Endothelial cell of umbilical vein (primary cell): ENCODE data around the gene CEP85L. TPM values are rescaled to one million over a fixed set of nuclear protein-coding genes. Genes with fewer than 3 reads are reported as not detected.
A peak's percentile ranks its signal among the peaks of the same experiment; 100 is the strongest.

Experiments
- BruUV-seq: library from RNA; stranded (reverse); fragments of 400-500 nt; replicated peaks from 2 replicates; lab custom pipeline; 2021; lab: Mats Ljungman, UMichigan
- CTCF ChIA-PET: fragments of 300-600, 350-600 bp; sonication (Branson Sonifier 250); formaldehyde crosslinking; loops from one replicate; lab custom pipeline; 2021; ENCODE audit warnings: antibody characterized with exemption, inconsistent platforms; lab: Charles Lee
- POLR2A ChIA-PET: fragments of 300-600, 350-600 bp; sonication (Branson Sonifier 250); formaldehyde crosslinking; loops from one replicate; lab custom pipeline; 2021; ENCODE audit warnings: antibody characterized with exemption, inconsistent platforms; lab: Charles Lee
- DNase-seq: peaks from one replicate; pipeline ENCODE4 v3.0.0-alpha.2; 2011; ENCODE audit warnings: low read depth, low spot score
- FAIRE-seq: peaks from 2 replicates; lab custom pipeline; 2011; peaks lifted over from hg19 to GRCh38; lab: Jason Lieb, UNC
- H2AFZ ChIP-seq: 2 replicates; pipeline ENCODE4 v1.6.0; 2012; ENCODE audit warnings: low read depth, low read length, control low read depth, inconsistent platforms
- H3K27ac ChIP-seq: 2 replicates; pipeline ENCODE4 v1.5.1; 2011; ENCODE audit warnings: low read depth, mild to moderate bottlenecking, control low read depth, low read length, moderate library complexity; ENCODE audit not compliant: insufficient read depth
- H3K27me3 ChIP-seq, 2 experiments: 2 replicates each; pipeline versions ENCODE4 v1.6.0 to v1.6.1; 2011; ENCODE audit warnings: low read length in 2 of 2, mixed read lengths in 1 of 2; ENCODE audit not compliant: control insufficient read depth in 2 of 2, insufficient read depth in 2 of 2
- H3K36me3 ChIP-seq, 2 experiments: 2 replicates in 1 of 2; 3 replicates in 1 of 2; pipeline ENCODE4 v1.5.1; 2011; ENCODE audit warnings: low read length in 2 of 2, mild to moderate bottlenecking in 1 of 2, moderate library complexity in 1 of 2; ENCODE audit not compliant: control insufficient read depth in 2 of 2, insufficient read depth in 2 of 2; ENCODE audit errors: extremely low read depth in 1 of 2
- H3K4me1 ChIP-seq: 3 replicates; pipeline ENCODE4 v1.5.1; 2011; ENCODE audit warnings: mild to moderate bottlenecking, low read length; ENCODE audit not compliant: control insufficient read depth, insufficient read depth; ENCODE audit errors: extremely low read depth
- H3K4me2 ChIP-seq: 2 replicates; pipeline ENCODE4 v1.6.1; 2011; ENCODE audit warnings: low read length, control low read depth, mixed read lengths; ENCODE audit not compliant: insufficient read depth
- H3K4me3 ChIP-seq, 3 experiments: fragments of 200-600 bp in 1 of 3; sonication (generic), shearing (Covaris generic) in 1 of 3; replicated peaks in 1 of 3; 2 replicates each; pipeline ENCODE4 v1.5.1; 2011 to 2016; ENCODE audit warnings: control low read depth in 3 of 3, low read length in 3 of 3, mild to moderate bottlenecking in 2 of 3, inconsistent platforms in 1 of 3, low read depth in 1 of 3, moderate library complexity in 1 of 3; ENCODE audit not compliant: insufficient read depth in 1 of 3
- H3K79me2 ChIP-seq: 2 replicates; pipeline ENCODE4 v1.6.0; 2012; ENCODE audit warnings: low read length, inconsistent platforms; ENCODE audit not compliant: control insufficient read depth, insufficient read depth
- H3K9ac ChIP-seq: replicated peaks from 2 replicates; pipeline ENCODE3; 2011; ENCODE audit warnings: low read length, control low read depth; ENCODE audit not compliant: insufficient read depth; ENCODE audit errors: extremely low read depth
- H3K9me1 ChIP-seq: replicated peaks from 3 replicates; pipeline ENCODE4 v1.6.0; 2011; ENCODE audit warnings: mild to moderate bottlenecking, low read length; ENCODE audit not compliant: control insufficient read depth, insufficient read depth; ENCODE audit errors: extremely low read depth
- H3K9me3 ChIP-seq: replicated peaks from 2 replicates; pipeline ENCODE4 v1.5.1; 2012; ENCODE audit warnings: low read length, inconsistent platforms; ENCODE audit not compliant: control insufficient read depth, insufficient read depth
- H4K20me1 ChIP-seq: replicated peaks from 2 replicates; pipeline ENCODE3; 2011; ENCODE audit warnings: mild to moderate bottlenecking, low read length; ENCODE audit not compliant: control insufficient read depth, insufficient read depth; ENCODE audit errors: extremely low read depth
- FOS ChIP-seq: IDR thresholded peaks from 2 replicates; pipeline ENCODE4 v1.6.1; 2011; ENCODE audit warnings: mild to moderate bottlenecking, low read length, moderate library complexity, borderline replicate concordance; ENCODE audit not compliant: insufficient read depth
- GATA2 ChIP-seq: IDR thresholded peaks from 2 replicates; pipeline ENCODE4 v1.7.0; 2011; ENCODE audit warnings: low read depth, mild to moderate bottlenecking, moderate library complexity, mixed read lengths, low read length; ENCODE audit not compliant: insufficient read length, insufficient read depth
- JUN ChIP-seq: IDR thresholded peaks from 2 replicates; pipeline ENCODE4 v1.6.1; 2011; ENCODE audit warnings: borderline replicate concordance, low read depth; ENCODE audit not compliant: insufficient read length, insufficient read depth
- MYC ChIP-seq: IDR thresholded peaks from one replicate; pipeline ENCODE4 v1.6.1; 2011; ENCODE audit warnings: mild to moderate bottlenecking, low read depth, low read length
- POLR2A ChIP-seq: IDR thresholded peaks from 2 replicates; pipeline ENCODE4 v1.6.1; 2012; ENCODE audit warnings: low read depth, mild to moderate bottlenecking, control low read depth, low read length
- POLR2AphosphoS5 ChIP-seq: IDR thresholded peaks from 2 replicates; pipeline ENCODE4 v1.6.1; 2012; ENCODE audit warnings: low read depth, mild to moderate bottlenecking, control low read depth, low read length, moderate library complexity; ENCODE audit not compliant: insufficient read depth
- dilution Hi-C: fragments of 300-500 bp; cut with MboI; formaldehyde crosslinking; loops from one replicate; pipeline ENCODE4 v1.15.0; 2019; ENCODE audit warnings: low sequenced_read_pairs; ENCODE audit not compliant: extremely low pct_ligation_motif_present
- intact Hi-C: fragments of 100-400 bp; cut with micrococcal nuclease; formaldehyde crosslinking; loops from one replicate; pipeline ENCODE4 v1.10.0; 2022
- polyA plus RNA-seq, 4 experiments: library from polyadenylated mRNA; depleted of rRNA in 3 of 4; stranded (reverse) in 3 of 4; unstranded in 1 of 4; fragments of >200 nt; gene quantifications; 2 replicates each; pipeline versions ENCODE4 v1.2.1 to v1.2.3, GENCODE V29; 2011 to 2012; ENCODE audit warnings: missing spikeins in 1 of 4
- total RNA-seq: library from RNA; stranded (reverse); gene quantifications from 2 replicates; pipeline ENCODE4 v1.2.3, GENCODE V29; 2021
- TF ChIP-seq, protein P1 (sequence below): IDR thresholded peaks from 2 replicates; pipeline ENCODE4 v1.6.1; 2011; ENCODE audit not compliant: insufficient read depth, insufficient read length

The CEP85L gene
- total and polyA plus RNA-seq, 2 donors (not counting 3 experiments of a cell fraction or from before 2014, with no cell fraction given), result 1.8 to 9.2 TPM

DNA sequence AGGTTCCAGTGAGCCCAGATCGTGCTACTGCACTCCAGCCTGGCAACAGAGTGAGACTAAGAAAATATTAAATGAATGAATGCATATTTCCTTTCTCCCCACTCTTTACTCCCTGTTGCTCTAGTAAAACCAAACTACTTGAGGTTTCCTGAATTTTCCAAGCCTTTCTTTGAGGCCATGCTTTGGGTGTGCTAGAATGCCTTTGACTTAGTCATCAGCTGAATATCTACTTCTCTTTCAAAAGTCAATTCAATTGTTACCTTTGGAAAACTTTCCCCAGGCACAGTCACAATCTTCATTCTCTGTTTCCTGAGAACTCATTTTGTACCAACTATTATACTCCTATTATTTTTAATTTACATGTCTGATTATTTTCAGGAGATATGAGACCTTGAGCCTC lies 27.5 kb upstream of the CEP85L start:
- Histone ChIP-seq H3K9me3 (no peaks in the 10 kb centered on the region), H3K4me2 (no peak overlapping the region), H3K27ac (no peak overlapping the region), H4K20me1 (no peaks in the 10 kb centered on the region), H3K9ac (no peak overlapping the region), H3K27me3 (no peaks in the 10 kb centered on the region), H3K4me3 (no peak overlapping the region), H3K36me3 (no peaks in the 10 kb centered on the region), H2AFZ (no peak overlapping the region), H3K79me2 (no peaks in the 10 kb centered on the region), H3K9me1 (no peaks in the 10 kb centered on the region), H3K4me1 (no peaks in the 10 kb centered on the region)
- intact Hi-C loops (no loop called here), dilution Hi-C loops (no loop called here)
- DNase-seq (peak; percentile 19), FAIRE-seq (no peak)
- no TSS peak for BruUV-seq
- ChIA-PET POLR2A (no interaction called here), CTCF (no interaction called here)
- TF ChIP-seq POLR2AphosphoS5 (no peak), JUN (no peak), MYC (no peak), GATA2 (no peak), FOS (no peak)

- ChIA-PET POLR2A (no interaction called here), CTCF (interaction anchor here (2.1 kb wide), 1 partner anchor 15 kb away, joined by 8 read pairs; no protein-coding TSS in a partner anchor)
- no TSS peak for BruUV-seq
- Histone ChIP-seq H4K20me1 (no peaks in the 10 kb centered on the region), H3K27ac (no peak overlapping the region), H3K9me1 (no peaks in the 10 kb centered on the region), H3K4me3 (no peak overlapping the region), H3K4me2 (no peak overlapping the region), H3K4me1 (no peaks in the 10 kb centered on the region), H3K36me3 (no peaks in the 10 kb centered on the region), H3K27me3 (no peaks in the 10 kb centered on the region), H3K9me3 (no peaks in the 10 kb centered on the region), H2AFZ (no peak overlapping the region), H3K9ac (no peak overlapping the region), H3K79me2 (no peaks in the 10 kb centered on the region)
- intact Hi-C loops, result no loop called here
- no peak for TF ChIP-seq FOS
- TF ChIP-seq POLR2A, result no peak
- TF ChIP-seq MYC, result no peak
- TF ChIP-seq POLR2AphosphoS5, result no peak
- TF ChIP-seq, protein P1, sequence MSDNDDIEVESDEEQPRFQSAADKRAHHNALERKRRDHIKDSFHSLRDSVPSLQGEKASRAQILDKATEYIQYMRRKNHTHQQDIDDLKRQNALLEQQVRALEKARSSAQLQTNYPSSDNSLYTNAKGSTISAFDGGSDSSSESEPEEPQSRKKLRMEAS, result no peak
- DNase-seq (no peak), FAIRE-seq (no peak)
- dilution Hi-C loops, result no loop called here
Observed at GRCh38 chr6:118677193-118677592, 25.8 kb upstream of the CEP85L start.
